ENCODE measurements around the gene PIK3AP1.

GRCh38 chr10:96613576-96613975 lies 106.7 kb downstream of the PIK3AP1 start:
- TF ChIP-seq CTCF (IDR thresholded peaks at IDR 0.05 in 4 of 5, conservative IDR thresholded peaks at IDR 0.05 in 1 of 5) (no peak), POLR2A (IDR thresholded peaks at IDR 0.05) (no peak)

Measured in gastrocnemius medialis (tissue), 4 donors.